ENCODE results near the gene ARFGAP2. TPM values are rescaled to one million over a fixed set of nuclear protein-coding genes. Genes with fewer than 3 reads are reported as not detected.
A peak's percentile ranks its signal among the peaks of the same experiment; 100 is the strongest.

ARFGAP2 gene
- total and polyA plus RNA-seq, 7 donors: 46.8 to 185 (median 85.0) TPM

DNA sequence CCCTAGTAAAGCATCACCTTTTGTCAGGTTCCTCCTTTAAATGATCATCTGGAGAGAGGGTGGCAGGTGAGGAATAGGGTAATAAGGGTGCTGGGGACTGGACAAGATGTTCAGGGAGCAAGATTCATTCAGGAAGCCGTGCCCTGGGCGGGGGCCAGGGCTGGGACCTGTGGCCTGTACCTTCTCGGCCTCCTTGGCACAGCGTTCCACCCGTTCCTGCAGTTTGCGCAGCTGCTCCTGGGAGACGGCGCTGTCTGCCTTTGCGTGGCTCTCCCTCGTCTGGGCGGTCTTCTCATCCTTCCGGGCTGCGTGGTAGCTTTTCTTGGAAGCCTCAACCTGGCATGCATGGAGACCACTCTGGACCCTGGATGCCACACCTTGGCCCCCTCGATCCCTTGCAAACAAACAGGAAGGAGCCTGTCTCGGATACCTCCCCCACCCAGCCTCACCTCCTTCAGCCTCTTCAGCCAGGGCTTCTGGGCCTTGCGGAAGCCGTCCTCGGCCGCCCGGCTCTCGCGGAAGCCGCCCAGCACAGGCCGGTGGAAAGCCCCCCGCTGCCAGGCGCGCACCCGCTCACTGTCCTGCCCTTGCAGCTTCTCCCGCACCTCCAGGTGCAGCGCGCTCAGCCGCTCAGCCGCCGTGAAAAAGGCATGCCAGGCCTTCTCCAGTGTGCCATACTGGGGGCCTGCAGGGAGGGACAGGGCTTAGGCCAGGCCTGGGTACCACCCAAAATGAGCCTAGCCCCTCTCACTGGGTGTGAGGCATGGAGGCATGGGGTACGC, 3.5 kb upstream of the ARFGAP2 start:
- H3K27ac ChIP-seq: peak overlapping the region in 1 of 4 donors; percentile 98
- no peak for DNase-seq
- no peaks in the 10 kb centered on the region for H3K9me3 ChIP-seq
- no peaks in the 10 kb centered on the region for H3K27me3 ChIP-seq
- no peak overlapping the region for H3K4me3 ChIP-seq
- 93 to 96% methylated on average over 35 of the region's 35 CpGs for WGBS, 2 donors
- peaks cover 0 to 66% (median 55%) of the 10 kb centered on the region in 4 donors for H3K4me1 ChIP-seq
- peaks cover 6 to 40% (median 13%) of the 10 kb centered on the region in 4 donors for H3K36me3 ChIP-seq
- TF ChIP-seq, protein P1, sequence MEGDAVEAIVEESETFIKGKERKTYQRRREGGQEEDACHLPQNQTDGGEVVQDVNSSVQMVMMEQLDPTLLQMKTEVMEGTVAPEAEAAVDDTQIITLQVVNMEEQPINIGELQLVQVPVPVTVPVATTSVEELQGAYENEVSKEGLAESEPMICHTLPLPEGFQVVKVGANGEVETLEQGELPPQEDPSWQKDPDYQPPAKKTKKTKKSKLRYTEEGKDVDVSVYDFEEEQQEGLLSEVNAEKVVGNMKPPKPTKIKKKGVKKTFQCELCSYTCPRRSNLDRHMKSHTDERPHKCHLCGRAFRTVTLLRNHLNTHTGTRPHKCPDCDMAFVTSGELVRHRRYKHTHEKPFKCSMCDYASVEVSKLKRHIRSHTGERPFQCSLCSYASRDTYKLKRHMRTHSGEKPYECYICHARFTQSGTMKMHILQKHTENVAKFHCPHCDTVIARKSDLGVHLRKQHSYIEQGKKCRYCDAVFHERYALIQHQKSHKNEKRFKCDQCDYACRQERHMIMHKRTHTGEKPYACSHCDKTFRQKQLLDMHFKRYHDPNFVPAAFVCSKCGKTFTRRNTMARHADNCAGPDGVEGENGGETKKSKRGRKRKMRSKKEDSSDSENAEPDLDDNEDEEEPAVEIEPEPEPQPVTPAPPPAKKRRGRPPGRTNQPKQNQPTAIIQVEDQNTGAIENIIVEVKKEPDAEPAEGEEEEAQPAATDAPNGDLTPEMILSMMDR (IDR thresholded peaks at IDR 0.05): no peak
- TF ChIP-seq POLR2A (IDR thresholded peaks at IDR 0.05) (no peak), EP300 (IDR thresholded peaks at IDR 0.05) (no peak), POLR2AphosphoS5 (IDR thresholded peaks at IDR 0.05) (no peak)
- intact Hi-C loops (cut with DNase I): no loop called here

DNA sequence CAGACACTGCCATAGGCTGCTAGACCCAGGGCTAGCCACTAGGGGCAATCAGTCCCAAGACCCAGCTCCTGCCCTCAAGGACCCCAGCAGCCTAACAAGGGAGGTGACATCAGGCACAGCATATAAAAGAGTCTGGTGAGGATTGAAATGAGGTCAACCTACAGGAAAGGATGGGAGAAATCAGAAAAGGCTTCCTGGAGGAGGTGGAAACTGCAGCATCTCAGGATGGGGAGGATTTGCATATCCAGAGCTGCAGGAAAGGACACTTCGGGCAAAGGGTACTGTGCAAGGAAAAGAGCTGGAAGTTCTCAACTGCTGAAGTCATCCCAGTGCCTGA, 2.9 kb upstream of the ARFGAP2 start:
- Histone ChIP-seq H3K27ac (peak overlapping the region in 2 of 4 donors; percentile 31 to 98), H3K36me3 (peaks cover 6 to 45% (median 13%) of the 10 kb centered on the region in 4 donors), H3K27me3 (no peaks in the 10 kb centered on the region), H3K4me1 (peaks cover 0 to 66% (median 53%) of the 10 kb centered on the region in 4 donors), H3K9me3 (no peaks in the 10 kb centered on the region), H3K4me3 (no peak overlapping the region)
- intact Hi-C loops (cut with DNase I): no loop called here
- DNase-seq: no peak
- no peak for TF ChIP-seq POLR2A (IDR thresholded peaks at IDR 0.05)
- TF ChIP-seq, protein P1 (IDR thresholded peaks at IDR 0.05): peak in 3 of 4 experiments; percentile 9 to 30 (median 27)
- no peak for TF ChIP-seq EP300 (IDR thresholded peaks at IDR 0.05)
- WGBS, 2 donors: 91 to 98% methylated on average over 1 of the region's 1 CpG

DNA sequence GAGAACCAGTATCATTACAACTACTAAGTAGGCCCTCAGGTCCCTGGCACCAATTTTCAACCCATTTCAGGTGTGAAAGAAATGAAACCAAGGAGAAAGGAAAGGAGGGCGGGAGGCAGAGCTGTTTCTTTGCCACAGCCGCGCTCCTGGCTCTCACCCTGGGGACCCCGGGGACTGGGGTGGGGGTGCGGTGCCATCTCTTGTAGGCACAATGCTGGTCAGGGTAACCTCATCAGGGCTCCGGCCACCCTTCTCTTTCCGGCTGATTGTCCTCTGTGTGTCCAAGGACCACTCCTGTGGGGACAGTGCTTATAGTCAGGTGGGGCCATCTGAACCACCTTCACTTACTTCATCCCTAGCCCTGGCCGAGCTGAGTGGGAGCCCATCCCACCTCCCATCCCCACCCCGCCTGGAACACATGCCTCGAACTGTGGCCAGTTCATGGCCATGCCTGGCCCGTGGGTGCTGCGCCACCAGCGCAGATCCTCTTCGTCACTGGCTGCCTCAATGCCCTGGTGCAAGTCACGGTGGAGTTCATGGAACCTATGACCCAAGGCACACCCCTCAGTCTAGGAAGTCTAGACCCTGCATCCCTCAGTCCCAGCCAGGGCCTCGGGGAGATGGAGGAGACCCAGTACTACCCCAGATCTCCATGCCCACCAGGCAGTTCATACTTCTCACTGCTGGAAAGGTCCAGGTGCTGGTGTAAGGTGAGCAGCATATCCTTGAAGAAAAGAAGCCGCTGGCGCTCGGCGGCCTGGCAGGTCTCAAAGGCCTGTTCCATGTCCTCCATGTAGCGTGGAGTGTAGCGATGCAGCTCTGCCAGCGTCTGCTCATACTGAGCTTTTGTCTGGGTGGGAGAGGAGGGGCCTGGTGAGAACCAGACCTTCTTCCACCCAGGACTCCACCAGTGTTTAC, 2.3 kb upstream of the ARFGAP2 start:
- no peaks in the 10 kb centered on the region for H3K9me3 ChIP-seq
- peaks cover 6 to 48% (median 13%) of the 10 kb centered on the region in 4 donors for H3K36me3 ChIP-seq
- intact Hi-C loops (cut with DNase I): no loop called here
- no peak overlapping the region for H3K4me3 ChIP-seq
- no peak for DNase-seq
- TF ChIP-seq EP300 (IDR thresholded peaks at IDR 0.05) (no peak), POLR2AphosphoS5 (IDR thresholded peaks at IDR 0.05) (no peak), POLR2A (IDR thresholded peaks at IDR 0.05) (no peak)
- TF ChIP-seq, protein P1 (IDR thresholded peaks at IDR 0.05): no peak
- 94 to 95% methylated on average over 23 of the region's 23 CpGs for WGBS, 2 donors
- peaks cover 0 to 62% (median 48%) of the 10 kb centered on the region in 4 donors for H3K4me1 ChIP-seq
- no peaks in the 10 kb centered on the region for H3K27me3 ChIP-seq
- H3K27ac ChIP-seq: peak overlapping the region; percentile 31 to 99 (median 95)

DNA sequence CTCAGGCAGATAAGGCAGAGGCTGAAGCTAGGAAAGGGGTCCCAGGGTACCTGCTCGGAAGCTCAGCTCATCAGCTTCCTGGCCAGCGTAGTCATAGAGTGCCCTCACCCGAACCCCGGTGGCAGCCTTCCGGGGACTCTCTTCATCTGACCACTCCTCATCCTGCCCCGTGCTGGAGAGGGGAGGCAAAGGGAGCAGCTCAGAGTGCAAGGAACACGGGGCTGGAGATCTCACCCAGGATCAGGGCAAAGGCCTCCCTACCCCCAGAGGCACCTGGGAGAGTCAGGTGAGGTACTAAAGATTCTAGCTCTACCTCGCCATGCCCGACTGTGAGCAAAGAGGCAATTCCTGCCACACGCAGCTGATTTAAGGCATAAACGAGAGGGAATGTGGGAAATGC, 1.6 kb upstream of the ARFGAP2 start:
- intact Hi-C loops (cut with DNase I): no loop called here
- Histone ChIP-seq H3K27me3 (no peaks in the 10 kb centered on the region), H3K9me3 (no peaks in the 10 kb centered on the region), H3K36me3 (peaks cover 6 to 55% (median 18%) of the 10 kb centered on the region in 4 donors), H3K4me3 (no peak overlapping the region), H3K27ac (peak overlapping the region; percentile 92 to 99 (median 98)), H3K4me1 (peaks cover 0 to 62% (median 45%) of the 10 kb centered on the region in 4 donors)
- DNase-seq: no peak
- no peak for TF ChIP-seq POLR2AphosphoS5 (IDR thresholded peaks at IDR 0.05)
- no peak for TF ChIP-seq EP300 (IDR thresholded peaks at IDR 0.05)
- no peak for TF ChIP-seq POLR2A (IDR thresholded peaks at IDR 0.05)
- TF ChIP-seq, protein P1 (IDR thresholded peaks at IDR 0.05): no peak
- 90 to 93% methylated on average over 11 of the region's 11 CpGs for WGBS, 2 donors
